Loucy (cell line): Measurements from ENCODE around the gene ANKFY1.

Source experiments
- H2AFZ ChIP-seq: fragments of 200-600 bp; sonication (generic); 2 replicates; pipeline ENCODE4 v1.6.0; 2016; ENCODE audit warnings: antibody characterized with exemption, mild to moderate bottlenecking, low read length, moderate library complexity
- H3F3A ChIP-seq: fragments of 200-600 bp; 2 replicates; pipeline ENCODE4 v1.6.0; 2016; ENCODE audit warnings: antibody characterized with exemption, low read depth, mild to moderate bottlenecking
- H3K27me3 ChIP-seq: fragments of 200-600 bp; sonication (generic); 2 replicates; pipeline ENCODE4 v1.6.1; 2014; ENCODE audit warnings: low read length, mild to moderate bottlenecking; ENCODE audit not compliant: insufficient read depth, poor library complexity, severe bottlenecking
- H3K36me3 ChIP-seq: fragments of 200-600 bp; sonication (generic); 2 replicates; pipeline ENCODE4 v1.6.1; 2016; ENCODE audit warnings: low read length; ENCODE audit not compliant: insufficient read depth
- H3K4me1 ChIP-seq: fragments of 200-600 bp; sonication (generic); 2 replicates; pipeline ENCODE4 v1.5.1; 2014; ENCODE audit warnings: low read length, mild to moderate bottlenecking; ENCODE audit not compliant: insufficient read depth, poor library complexity, severe bottlenecking
- H3K4me2 ChIP-seq: fragments of 200-600 bp; sonication (generic); 2 replicates; pipeline ENCODE4 v1.6.0; 2014; ENCODE audit warnings: antibody characterized with exemption, low read length, low read depth, mild to moderate bottlenecking; ENCODE audit not compliant: poor library complexity, severe bottlenecking
- H3K4me3 ChIP-seq: fragments of 200-600 bp; sonication (generic); 2 replicates; pipeline ENCODE4 v1.5.1; 2014; ENCODE audit warnings: low read length, mild to moderate bottlenecking, mixed read lengths; ENCODE audit not compliant: poor library complexity, severe bottlenecking
- H3K79me2 ChIP-seq: fragments of 200-600 bp; sonication (generic); 2 replicates; pipeline ENCODE4 v1.6.1; 2014; ENCODE audit warnings: low read length; ENCODE audit not compliant: insufficient read depth
- H3K9ac ChIP-seq: fragments of 200-600 bp; sonication (generic); 2 replicates; pipeline ENCODE4 v1.6.0; 2014; ENCODE audit warnings: mild to moderate bottlenecking, low read depth, low read length, moderate library complexity; ENCODE audit not compliant: poor library complexity, severe bottlenecking
- H3K9me2 ChIP-seq: fragments of 200-600 bp; sonication (generic); replicated peaks from 2 replicates; pipeline ENCODE4 v1.6.1; 2016; ENCODE audit warnings: low read depth, low read length, mixed read lengths
- H3K9me3 ChIP-seq: fragments of 200-600 bp; sonication (generic); 2 replicates; pipeline ENCODE4 v1.6.1; 2014; ENCODE audit warnings: mild to moderate bottlenecking, antibody characterized with exemption, low read length, low read depth; ENCODE audit not compliant: insufficient read depth
- H4K20me1 ChIP-seq: fragments of 200-600 bp; sonication (generic); 2 replicates; pipeline ENCODE4 v1.6.0; 2014; ENCODE audit warnings: antibody characterized with exemption, low read length, mild to moderate bottlenecking; ENCODE audit not compliant: insufficient read depth, poor library complexity, severe bottlenecking
- EZH2phosphoT487 ChIP-seq: fragments of 200-600 bp; IDR thresholded peaks from 2 replicates; pipeline ENCODE4 v1.6.1; 2018; ENCODE audit warnings: antibody characterized with exemption, mild to moderate bottlenecking, moderate library complexity, borderline replicate concordance
- TF ChIP-seq, protein P1 (sequence below): fragments of 200-600 bp; sonication (generic); conservative IDR thresholded peaks from 2 replicates; pipeline ENCODE4 v1.5.1; 2014; ENCODE audit warnings: mild to moderate bottlenecking, antibody characterized with exemption, low read length

ANKFY1 gene

DNA sequence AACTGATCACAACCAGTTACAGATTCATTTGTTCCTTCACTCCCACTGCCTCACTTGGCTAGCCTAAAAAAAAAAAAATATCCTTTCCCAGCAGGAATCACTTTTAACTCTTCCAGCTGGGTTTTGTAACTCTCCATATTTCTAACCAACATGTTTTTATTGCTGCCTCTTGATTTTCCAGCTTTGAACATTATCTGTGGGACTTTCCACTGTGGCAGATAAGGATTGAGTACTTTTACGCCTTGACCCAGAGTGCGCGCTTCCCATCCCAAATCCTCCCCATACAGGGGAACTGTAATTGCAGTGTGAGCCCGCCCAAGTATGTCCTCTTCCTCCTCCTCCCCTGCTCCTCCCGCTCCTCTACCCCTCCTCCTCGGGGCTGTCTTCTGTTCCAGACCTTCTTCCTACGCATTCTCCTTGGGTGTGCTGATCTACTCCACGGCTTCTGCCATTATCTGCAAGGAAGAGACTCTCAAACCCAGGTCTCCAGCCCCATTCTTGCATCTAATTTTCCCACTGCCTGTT is 77.4 kb downstream of the ANKFY1 start:
- Histone ChIP-seq H4K20me1 (no peaks in the 10 kb centered on the region), H3F3A (no peaks in the 10 kb centered on the region), H3K36me3 (peaks cover 72% of the 10 kb centered on the region; the same call in 1 of the 2 replicates), H3K4me1 (peaks cover 40% of the 10 kb centered on the region), H3K9ac (peak overlapping the region; percentile 75), H3K4me3 (no peak overlapping the region), H3K79me2 (peaks cover 4% of the 10 kb centered on the region; the same call in 1 of the 2 replicates), H3K9me3 (no peaks in the 10 kb centered on the region), H3K27me3 (no peaks in the 10 kb centered on the region), H2AFZ (no peak overlapping the region), H3K9me2 (no peaks in the 10 kb centered on the region), H3K4me2 (no peak overlapping the region)
- no peak for TF ChIP-seq EZH2phosphoT487
- TF ChIP-seq, protein P1, sequence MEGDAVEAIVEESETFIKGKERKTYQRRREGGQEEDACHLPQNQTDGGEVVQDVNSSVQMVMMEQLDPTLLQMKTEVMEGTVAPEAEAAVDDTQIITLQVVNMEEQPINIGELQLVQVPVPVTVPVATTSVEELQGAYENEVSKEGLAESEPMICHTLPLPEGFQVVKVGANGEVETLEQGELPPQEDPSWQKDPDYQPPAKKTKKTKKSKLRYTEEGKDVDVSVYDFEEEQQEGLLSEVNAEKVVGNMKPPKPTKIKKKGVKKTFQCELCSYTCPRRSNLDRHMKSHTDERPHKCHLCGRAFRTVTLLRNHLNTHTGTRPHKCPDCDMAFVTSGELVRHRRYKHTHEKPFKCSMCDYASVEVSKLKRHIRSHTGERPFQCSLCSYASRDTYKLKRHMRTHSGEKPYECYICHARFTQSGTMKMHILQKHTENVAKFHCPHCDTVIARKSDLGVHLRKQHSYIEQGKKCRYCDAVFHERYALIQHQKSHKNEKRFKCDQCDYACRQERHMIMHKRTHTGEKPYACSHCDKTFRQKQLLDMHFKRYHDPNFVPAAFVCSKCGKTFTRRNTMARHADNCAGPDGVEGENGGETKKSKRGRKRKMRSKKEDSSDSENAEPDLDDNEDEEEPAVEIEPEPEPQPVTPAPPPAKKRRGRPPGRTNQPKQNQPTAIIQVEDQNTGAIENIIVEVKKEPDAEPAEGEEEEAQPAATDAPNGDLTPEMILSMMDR, result no peak

DNA sequence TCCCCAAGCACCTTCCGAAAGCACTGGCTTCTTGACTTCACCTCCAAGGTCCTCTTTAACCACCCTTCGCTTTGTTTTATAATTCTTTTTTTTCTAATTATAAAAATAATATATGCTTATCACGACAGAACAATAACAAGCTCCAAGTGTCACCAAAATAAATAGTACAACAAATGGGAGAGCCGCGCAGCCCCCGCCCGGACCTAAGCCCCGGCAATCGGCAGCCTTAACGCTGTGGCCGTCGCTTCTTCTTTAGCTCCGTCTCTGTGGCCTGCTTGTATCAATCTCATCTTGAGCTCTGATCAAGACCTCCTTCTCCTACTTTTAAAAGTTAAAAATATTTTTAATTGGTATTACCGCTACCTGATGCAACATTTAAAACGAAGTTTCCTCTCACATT is 78.1 kb downstream of the ANKFY1 start:
- H3K9me2 ChIP-seq, result no peaks in the 10 kb centered on the region
- H2AFZ ChIP-seq, result no peak overlapping the region
- peaks cover 39% of the 10 kb centered on the region for H3K4me1 ChIP-seq
- no peak overlapping the region for H3K4me2 ChIP-seq
- H4K20me1 ChIP-seq, result no peaks in the 10 kb centered on the region
- peaks cover 74% of the 10 kb centered on the region; the same call in 1 of the 2 replicates for H3K36me3 ChIP-seq
- H3K9me3 ChIP-seq, result no peaks in the 10 kb centered on the region
- no peaks in the 10 kb centered on the region for H3F3A ChIP-seq
- TF ChIP-seq, protein P1, result no peak
- no peak for TF ChIP-seq EZH2phosphoT487
- no peak overlapping the region for H3K9ac ChIP-seq
- H3K4me3 ChIP-seq, result no peak overlapping the region
- H3K79me2 ChIP-seq, result peaks cover 4% of the 10 kb centered on the region; the same call in 1 of the 2 replicates
- H3K27me3 ChIP-seq, result no peaks in the 10 kb centered on the region

DNA sequence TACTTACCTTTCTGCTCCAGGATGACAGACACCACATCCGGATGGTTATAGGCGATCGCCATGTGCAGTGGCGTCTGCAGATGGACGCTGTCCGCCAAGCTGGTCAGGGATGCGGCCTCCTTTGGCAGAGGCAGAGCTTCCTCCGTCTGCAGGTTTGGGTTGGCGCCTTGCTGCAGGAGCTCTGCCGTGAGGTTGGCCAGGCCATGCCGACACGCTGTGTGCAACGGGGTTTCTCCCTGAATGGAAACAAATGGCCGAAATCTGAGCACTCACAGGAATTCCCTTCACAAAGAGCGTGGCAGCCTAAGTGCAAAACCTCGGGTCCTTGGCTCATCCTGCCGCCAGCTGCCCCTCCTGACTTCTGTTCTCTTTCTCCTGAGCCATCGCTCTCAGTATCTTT is 79.0 kb downstream of the ANKFY1 start:
- H3K4me2 ChIP-seq, result no peak overlapping the region
- H2AFZ ChIP-seq, result no peak overlapping the region
- no peaks in the 10 kb centered on the region for H3K27me3 ChIP-seq
- H4K20me1 ChIP-seq, result no peaks in the 10 kb centered on the region
- peaks cover 31% of the 10 kb centered on the region for H3K4me1 ChIP-seq
- peaks cover 69% of the 10 kb centered on the region; the same call in 1 of the 2 replicates for H3K36me3 ChIP-seq
- H3K79me2 ChIP-seq, result peaks cover 4% of the 10 kb centered on the region; the same call in 1 of the 2 replicates
- H3K9me2 ChIP-seq, result no peaks in the 10 kb centered on the region
- no peak overlapping the region for H3K4me3 ChIP-seq
- no peak for TF ChIP-seq EZH2phosphoT487
- TF ChIP-seq, protein P1, result no peak
- no peaks in the 10 kb centered on the region for H3F3A ChIP-seq
- H3K9ac ChIP-seq, result no peak overlapping the region
- H3K9me3 ChIP-seq, result no peaks in the 10 kb centered on the region
